Stimulated activated CD4-positive, alpha-beta T cell treated with anti-CD3 and anti-CD28 coated beads, Interleukin-4, amount 100 ng/mL, for 4 hours (primary cell): ENCODE data around the gene PKNOX1.
"Not testable (repeated sequence)": the region's sequence is repeated elsewhere in the genome, so short reads cannot be mapped to it uniquely, and the experiment has no call there.

Experiments used
- DNase-seq, 2 experiments: peaks; one replicate each; pipeline ENCODE4 v3.0.0-alpha.2; 2020

The PKNOX1 gene

DNA sequence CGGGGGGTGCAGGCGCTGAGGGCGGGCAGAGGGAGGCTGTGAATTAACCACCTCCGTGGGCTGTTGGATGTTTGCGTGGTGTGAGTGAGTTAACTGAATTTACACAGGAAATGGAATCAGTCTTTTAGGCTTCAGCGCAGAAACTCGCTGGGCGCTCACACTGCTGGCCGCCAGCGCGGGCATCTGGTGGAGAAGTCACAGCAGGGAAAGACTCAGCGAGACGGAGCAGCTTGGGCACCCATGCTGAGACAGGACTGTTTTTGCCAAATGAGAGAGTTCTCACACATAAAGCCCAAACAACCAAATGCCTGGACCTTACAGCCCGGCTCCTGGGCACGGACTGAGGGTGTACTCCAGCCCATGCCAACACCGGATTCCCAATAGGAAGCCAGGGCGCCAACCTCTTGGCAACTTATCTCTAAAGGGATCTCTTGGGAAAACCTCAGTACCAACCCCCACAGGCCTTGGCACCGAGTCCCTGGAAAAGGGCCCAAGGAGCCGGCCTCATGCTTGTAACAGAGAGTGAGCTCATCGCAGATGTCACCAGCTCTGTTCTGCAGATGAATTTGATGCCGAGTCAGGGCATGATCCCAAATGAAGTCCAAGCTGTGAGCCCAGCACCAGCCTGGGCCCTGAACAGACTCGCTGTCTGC lies 90.0 kb downstream of the PKNOX1 start:
- DNase-seq = not testable (repeated sequence)

DNA sequence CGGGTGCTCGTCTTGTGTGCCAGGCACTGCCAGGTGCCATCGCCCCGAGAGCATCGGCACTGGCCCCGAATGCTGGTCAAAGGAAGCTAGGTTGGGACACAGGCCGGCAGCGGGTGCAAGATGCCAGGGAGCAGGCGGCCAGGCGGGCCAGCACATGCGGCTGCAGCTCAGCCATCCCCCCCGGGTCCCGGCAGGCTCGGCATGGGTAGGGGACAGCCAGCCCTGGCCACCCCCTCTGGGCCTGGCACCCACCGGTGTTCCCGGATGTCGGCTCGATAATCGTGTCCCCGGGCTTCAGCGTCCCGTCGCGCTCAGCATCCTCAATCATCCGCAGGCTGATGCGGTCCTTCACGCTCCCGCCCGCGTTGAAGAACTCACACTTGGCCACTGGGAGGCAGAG lies 91.6 kb downstream of the PKNOX1 start:
- not testable (repeated sequence) for DNase-seq

DNA sequence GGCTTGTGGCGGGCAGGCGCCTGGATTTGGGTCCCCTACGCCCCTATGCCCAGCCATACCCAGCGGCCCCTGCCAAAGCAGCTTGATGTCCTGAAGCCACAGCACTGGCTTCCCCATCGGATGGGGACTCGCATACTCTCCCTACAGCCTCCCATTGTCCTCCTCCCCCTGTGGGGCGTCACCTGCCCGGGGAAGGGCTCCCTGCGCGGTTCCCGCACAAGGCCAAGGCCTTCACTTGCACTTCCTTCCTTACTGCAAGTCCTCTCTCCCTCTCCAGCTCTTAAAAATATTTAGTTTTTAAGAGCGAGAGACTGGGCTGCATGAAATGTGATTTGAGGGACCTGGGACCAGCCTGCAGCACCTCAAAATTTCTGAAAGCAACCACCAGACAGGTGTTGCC lies 92.3 kb downstream of the PKNOX1 start:
- DNase-seq = not testable (repeated sequence)

GRCh38 chr21:43068065-43068464 lies 93.7 kb downstream of the PKNOX1 start:
- not testable (repeated sequence) for DNase-seq

DNA sequence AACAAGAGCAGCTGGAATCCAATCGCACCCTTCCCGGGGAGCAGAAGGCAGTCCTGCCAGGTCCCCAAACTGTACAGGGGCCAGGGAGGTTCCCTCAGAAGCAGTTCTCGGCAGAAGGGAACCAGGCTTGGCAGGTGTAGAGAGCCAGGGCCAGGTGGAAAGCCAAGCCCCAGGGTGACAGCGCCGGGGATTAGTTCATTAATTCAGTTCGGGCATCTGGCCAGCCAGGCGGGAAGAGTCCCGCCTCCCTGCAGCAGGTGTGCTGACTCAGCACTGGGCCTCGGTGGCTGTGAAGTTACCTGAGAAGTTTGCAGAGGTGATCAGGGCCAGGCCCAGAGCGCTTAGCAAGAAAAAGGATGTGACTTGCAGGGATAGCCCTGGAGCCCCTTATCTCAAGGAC lies 95.3 kb downstream of the PKNOX1 start:
- DNase-seq = not testable (repeated sequence)

GRCh38 chr21:43072742-43073141 lies 98.4 kb downstream of the PKNOX1 start:
- DNase-seq = not testable (repeated sequence)

- not testable (repeated sequence) for DNase-seq
These were observed 100.2 kb downstream of the PKNOX1 start for GRCh38 chr21:43074401-43075169.

DNA sequence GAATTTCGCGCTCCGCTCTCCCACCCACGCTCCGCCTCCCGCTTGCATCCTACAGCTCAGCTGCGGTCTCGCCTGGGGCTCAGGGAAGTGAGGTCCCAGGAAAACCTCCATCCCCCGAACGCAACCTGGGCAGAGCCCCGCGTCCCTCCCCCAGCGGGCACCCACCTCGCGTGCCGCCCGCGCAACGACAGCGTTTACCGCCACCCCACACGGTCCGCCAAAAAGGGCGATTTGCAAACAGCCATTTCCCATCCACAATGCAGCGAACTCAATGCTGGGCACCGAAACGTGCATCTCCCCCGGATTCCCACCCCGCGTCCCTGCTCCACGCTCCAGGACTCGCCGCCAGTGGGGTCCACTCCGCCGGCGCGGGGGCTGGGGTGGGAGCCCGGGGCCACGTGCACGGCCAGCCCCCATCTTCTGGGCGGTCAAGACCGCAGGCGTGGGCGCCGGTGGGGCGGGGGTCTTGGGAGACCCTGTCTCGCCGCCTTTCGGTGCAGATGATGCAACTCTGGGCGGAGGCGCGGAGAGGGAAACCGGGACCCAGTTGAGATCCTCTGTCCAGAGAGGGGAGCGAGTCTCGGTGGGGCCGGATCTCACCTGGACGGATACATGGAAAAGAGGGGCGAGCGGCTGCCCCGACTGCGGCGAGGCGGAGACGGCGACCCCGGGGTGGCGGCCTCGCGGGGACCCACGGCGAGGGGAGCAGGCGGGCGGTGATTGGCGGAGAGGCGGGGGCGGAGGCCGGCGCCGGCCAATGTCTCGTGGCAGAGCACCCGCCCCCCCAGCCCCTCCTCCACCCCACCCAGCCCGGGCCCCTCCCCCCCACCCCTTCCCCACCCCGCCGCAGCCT lies 101.0 kb downstream of the PKNOX1 start, which contains the start of gene CBS:
Gene CBS (minus strand): TSS at position 666 of the 853 bp plus-strand sequence. CDS start 3,642 bp downstream, outside the sequence.
- DNase-seq = not testable (repeated sequence)

DNA sequence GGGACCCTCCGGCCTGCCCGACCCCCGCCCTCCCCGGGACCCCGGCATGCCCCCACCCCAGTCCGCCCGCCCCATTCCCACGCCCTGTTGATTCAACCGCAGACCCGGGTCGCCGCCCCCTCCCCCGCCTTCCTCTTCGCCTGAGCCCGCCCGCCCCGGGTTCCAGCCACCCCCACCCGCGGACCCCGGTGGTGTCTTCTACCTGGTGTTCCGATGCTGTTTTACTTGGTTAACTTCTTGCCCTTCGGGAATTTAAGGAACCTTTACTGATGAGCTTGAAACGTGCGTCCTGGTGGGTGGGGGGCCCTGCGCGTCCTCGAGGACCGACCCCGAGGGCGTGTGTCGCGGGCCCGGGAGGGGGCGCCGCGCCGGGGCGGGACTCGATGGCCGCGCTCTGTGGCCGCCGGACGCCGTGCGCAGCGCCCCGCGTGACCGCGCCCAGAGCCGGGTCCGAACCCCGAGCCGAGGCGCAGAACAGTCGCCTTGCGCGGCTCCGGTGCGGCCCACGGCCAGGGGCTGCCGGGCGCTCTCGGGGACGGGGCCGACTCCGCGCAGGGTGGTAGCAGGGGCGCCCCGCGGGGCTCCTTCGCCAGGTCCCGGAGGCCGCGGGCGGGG lies 101.8 kb downstream of the PKNOX1 start:
- DNase-seq = not testable (repeated sequence)

GRCh38 chr21:43076643-43077042 lies 102.3 kb downstream of the PKNOX1 start:
- not testable (repeated sequence) for DNase-seq

GRCh38 chr21:43082587-43083300 lies 108.4 kb downstream of the PKNOX1 start:
- DNase-seq = not testable (repeated sequence)
